Liver (tissue), 9 donors: ENCODE results near the gene OR10A4. TPM values are rescaled to one million over a fixed set of nuclear protein-coding genes. Genes with fewer than 3 reads are reported as not detected.
"Not testable (repeated sequence)": the region's sequence is repeated elsewhere in the genome, so short reads cannot be mapped to it uniquely, and the experiment has no call there.

Experiments
- DNase-seq: peaks from one replicate; pipeline ENCODE4 v3.0.0-alpha.2; 2017; ENCODE audit warnings: low spot score
- H3K27ac ChIP-seq, 2 donors: one replicate each; pipeline ENCODE4 v1.7.0; 2013; ENCODE audit warnings: inconsistent platforms in 2 of 2, low read length in 2 of 2, control low read depth in 1 of 2, low read depth in 1 of 2, mild to moderate bottlenecking in 1 of 2
- H3K27me3 ChIP-seq, 4 donors: one replicate each; pipeline versions ENCODE4 v1.6.1 to v1.7.0; 2013; ENCODE audit warnings: low read length in 3 of 4, inconsistent platforms in 1 of 4, mild to moderate bottlenecking in 1 of 4, moderate library complexity in 1 of 4; ENCODE audit not compliant: control insufficient read depth in 4 of 4, insufficient read depth in 4 of 4
- H3K36me3 ChIP-seq, 4 donors: one replicate each; pipeline versions ENCODE4 v1.6.1 to v1.7.0; 2013; ENCODE audit warnings: low read length in 3 of 4, mild to moderate bottlenecking in 3 of 4, low read depth in 1 of 4, moderate library complexity in 1 of 4; ENCODE audit not compliant: control insufficient read depth in 4 of 4, insufficient read depth in 3 of 4
- H3K4me1 ChIP-seq, 4 donors: one replicate each; pipeline versions ENCODE4 v1.6.1 to v1.7.0; 2013; ENCODE audit warnings: low read length in 3 of 4, mild to moderate bottlenecking in 3 of 4, moderate library complexity in 1 of 4; ENCODE audit not compliant: control insufficient read depth in 4 of 4, insufficient read depth in 4 of 4
- H3K4me3 ChIP-seq, 3 donors: one replicate each; pipeline versions ENCODE4 v1.6.1 to v1.7.0; 2013; ENCODE audit warnings: low read length in 3 of 3, control low read depth in 1 of 3, low read depth in 1 of 3, mild to moderate bottlenecking in 1 of 3
- H3K9ac ChIP-seq, 2 donors: one replicate each; pipeline ENCODE4 v1.7.0; 2013; ENCODE audit warnings: low read length in 2 of 2, mild to moderate bottlenecking in 2 of 2, moderate library complexity in 2 of 2, control low read depth in 1 of 2, low read depth in 1 of 2
- H3K9me3 ChIP-seq, 4 donors: one replicate each; pipeline versions ENCODE4 v1.6.1 to v1.7.0; 2013; ENCODE audit warnings: low read length in 3 of 4; ENCODE audit not compliant: control insufficient read depth in 4 of 4
- EGR1 ChIP-seq, 2 donors: IDR thresholded peaks; 2 replicates each; pipeline ENCODE4 v1.6.1; 2016 to 2018; ENCODE audit warnings: antibody characterized with exemption in 2 of 2, low read depth in 2 of 2
- FOXA1 ChIP-seq: IDR thresholded peaks from 2 replicates; pipeline ENCODE4 v1.6.1; 2016; ENCODE audit warnings: antibody characterized with exemption
- FOXA2 ChIP-seq: IDR thresholded peaks from 2 replicates; pipeline ENCODE4 v1.6.1; 2016; ENCODE audit warnings: antibody characterized with exemption
- HNF4A ChIP-seq, 2 donors: conservative IDR thresholded peaks; 2 replicates each; pipeline ENCODE4 v1.6.1; 2016; ENCODE audit warnings: antibody characterized with exemption in 2 of 2, mild to moderate bottlenecking in 2 of 2
- HNF4G ChIP-seq: IDR thresholded peaks from 2 replicates; pipeline ENCODE4 v1.6.1; 2016; ENCODE audit warnings: antibody characterized with exemption
- JUND ChIP-seq, 2 donors: IDR thresholded peaks; 2 replicates each; pipeline ENCODE4 v1.6.1; 2016; ENCODE audit warnings: antibody characterized with exemption in 2 of 2
- NR2F2 ChIP-seq: IDR thresholded peaks from 2 replicates; pipeline ENCODE4 v1.6.1; 2016; ENCODE audit warnings: antibody characterized with exemption
- RAD21 ChIP-seq, 2 donors: IDR thresholded peaks; 2 replicates each; pipeline ENCODE4 v1.6.1; 2016; ENCODE audit warnings: antibody characterized with exemption in 2 of 2, mild to moderate bottlenecking in 2 of 2
- RXRA ChIP-seq, 2 donors: IDR thresholded peaks; 2 replicates each; pipeline ENCODE4 v1.6.1; 2017 to 2018; ENCODE audit warnings: antibody characterized with exemption in 2 of 2, mild to moderate bottlenecking in 1 of 2
- TAF1 ChIP-seq: conservative IDR thresholded peaks from 2 replicates; pipeline ENCODE4 v1.6.1; 2016; ENCODE audit warnings: antibody characterized with exemption, mild to moderate bottlenecking
- YY1 ChIP-seq: IDR thresholded peaks from 2 replicates; pipeline ENCODE4 v1.6.1; 2016; ENCODE audit warnings: antibody characterized with exemption, mild to moderate bottlenecking
- WGBS: extraction: QIAGEN DNeasy Blood & Tissue Kit; methylation state at CpG from one replicate; pipeline ENCODE4 v1.1.7; 2013; 5-methylcytosine and 5-hydroxymethylcytosine counted together
- polyA plus RNA-seq, 2 donors: library from polyadenylated mRNA; stranded (reverse) in 1 of 2; unstranded in 1 of 2; fragments of 200-250 nt in 1 of 2; fragments of >200 nt in 1 of 2; fragmentation: Nextera tagmentation in 1 of 2; extraction: Ambion mirVana in 1 of 2; gene quantifications; one replicate each; pipeline versions ENCODE4 v1.2.1 to v1.2.3, GENCODE V29; 2013 to 2015
- total RNA-seq, 2 donors: library from RNA; depleted of rRNA; stranded (reverse); fragments of >200 nt; gene quantifications; one replicate each; pipeline ENCODE4 v1.2.3, GENCODE V29; 2014
- TF ChIP-seq, protein P1 (sequence below): fragments of 150-350 bp; IDR thresholded peaks from 2 replicates; pipeline ENCODE4 v1.5.1; 2017; ENCODE audit warnings: improper control_type of control experiment, low read depth, low read length; ENCODE audit not compliant: missing input control
- TF ChIP-seq, protein P2 (sequence below): IDR thresholded peaks from 2 replicates; pipeline ENCODE4 v1.6.1; 2016; ENCODE audit warnings: antibody characterized with exemption
- TF ChIP-seq, protein P3 (sequence below): IDR thresholded peaks from 2 replicates; pipeline ENCODE4 v1.6.1; 2016; ENCODE audit warnings: antibody characterized with exemption
- TF ChIP-seq, protein P4 (sequence below): IDR thresholded peaks from 2 replicates; pipeline ENCODE4 v1.6.1; 2016; ENCODE audit warnings: antibody characterized with exemption, mild to moderate bottlenecking
- donor health status: healthy.
- donor health status: healthy.
- donor health status: healthy.
- donor health status: healthy.
- donor health status: healthy.

Gene OR10A4
- total and polyA plus RNA-seq, 4 donors = not detected

DNA sequence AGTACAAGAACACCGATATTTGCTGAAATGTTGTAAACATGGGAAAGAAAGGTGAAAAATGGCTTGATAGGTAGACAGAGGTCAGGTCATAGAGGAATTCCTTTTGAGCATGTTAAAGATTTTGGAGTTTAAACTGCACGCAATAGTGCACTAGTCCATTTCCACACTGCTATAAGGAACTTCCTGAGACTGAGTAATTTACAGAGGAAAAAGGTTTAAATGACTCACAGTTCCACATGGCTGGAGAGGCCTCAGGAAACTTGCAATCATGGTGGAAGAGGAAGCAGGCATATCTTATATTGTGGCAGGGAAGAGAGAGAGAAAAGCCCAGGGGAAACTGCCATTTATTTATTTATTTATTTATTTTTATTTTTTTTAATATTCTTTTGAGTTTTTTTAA lies 25.9 kb upstream of the OR10A4 start:
- no peaks in the 10 kb centered on the region for H3K27me3 ChIP-seq
- H3K4me1 ChIP-seq = no peaks in the 10 kb centered on the region
- DNase-seq = no peak
- TF ChIP-seq JUND (IDR thresholded peaks at IDR 0.05) (no peak), HNF4G (no peak), YY1 (no peak), EGR1 (IDR thresholded peaks at IDR 0.05; ENCODE audit: low read depth in 2 of 2) (no peak), TAF1 (no peak), RAD21 (IDR thresholded peaks at IDR 0.05) (no peak), HNF4A (conservative IDR thresholded peaks at IDR 0.05) (no peak), RXRA (IDR thresholded peaks at IDR 0.05) (no peak), NR2F2 (no peak), FOXA2 (no peak), FOXA1 (no peak)
- TF ChIP-seq, protein P1, sequence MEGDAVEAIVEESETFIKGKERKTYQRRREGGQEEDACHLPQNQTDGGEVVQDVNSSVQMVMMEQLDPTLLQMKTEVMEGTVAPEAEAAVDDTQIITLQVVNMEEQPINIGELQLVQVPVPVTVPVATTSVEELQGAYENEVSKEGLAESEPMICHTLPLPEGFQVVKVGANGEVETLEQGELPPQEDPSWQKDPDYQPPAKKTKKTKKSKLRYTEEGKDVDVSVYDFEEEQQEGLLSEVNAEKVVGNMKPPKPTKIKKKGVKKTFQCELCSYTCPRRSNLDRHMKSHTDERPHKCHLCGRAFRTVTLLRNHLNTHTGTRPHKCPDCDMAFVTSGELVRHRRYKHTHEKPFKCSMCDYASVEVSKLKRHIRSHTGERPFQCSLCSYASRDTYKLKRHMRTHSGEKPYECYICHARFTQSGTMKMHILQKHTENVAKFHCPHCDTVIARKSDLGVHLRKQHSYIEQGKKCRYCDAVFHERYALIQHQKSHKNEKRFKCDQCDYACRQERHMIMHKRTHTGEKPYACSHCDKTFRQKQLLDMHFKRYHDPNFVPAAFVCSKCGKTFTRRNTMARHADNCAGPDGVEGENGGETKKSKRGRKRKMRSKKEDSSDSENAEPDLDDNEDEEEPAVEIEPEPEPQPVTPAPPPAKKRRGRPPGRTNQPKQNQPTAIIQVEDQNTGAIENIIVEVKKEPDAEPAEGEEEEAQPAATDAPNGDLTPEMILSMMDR = no peak
- TF ChIP-seq, protein P2, sequence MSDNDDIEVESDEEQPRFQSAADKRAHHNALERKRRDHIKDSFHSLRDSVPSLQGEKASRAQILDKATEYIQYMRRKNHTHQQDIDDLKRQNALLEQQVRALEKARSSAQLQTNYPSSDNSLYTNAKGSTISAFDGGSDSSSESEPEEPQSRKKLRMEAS = no peak
- TF ChIP-seq, protein P3, sequence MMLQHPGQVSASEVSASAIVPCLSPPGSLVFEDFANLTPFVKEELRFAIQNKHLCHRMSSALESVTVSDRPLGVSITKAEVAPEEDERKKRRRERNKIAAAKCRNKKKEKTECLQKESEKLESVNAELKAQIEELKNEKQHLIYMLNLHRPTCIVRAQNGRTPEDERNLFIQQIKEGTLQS = no peak
- TF ChIP-seq, protein P4, sequence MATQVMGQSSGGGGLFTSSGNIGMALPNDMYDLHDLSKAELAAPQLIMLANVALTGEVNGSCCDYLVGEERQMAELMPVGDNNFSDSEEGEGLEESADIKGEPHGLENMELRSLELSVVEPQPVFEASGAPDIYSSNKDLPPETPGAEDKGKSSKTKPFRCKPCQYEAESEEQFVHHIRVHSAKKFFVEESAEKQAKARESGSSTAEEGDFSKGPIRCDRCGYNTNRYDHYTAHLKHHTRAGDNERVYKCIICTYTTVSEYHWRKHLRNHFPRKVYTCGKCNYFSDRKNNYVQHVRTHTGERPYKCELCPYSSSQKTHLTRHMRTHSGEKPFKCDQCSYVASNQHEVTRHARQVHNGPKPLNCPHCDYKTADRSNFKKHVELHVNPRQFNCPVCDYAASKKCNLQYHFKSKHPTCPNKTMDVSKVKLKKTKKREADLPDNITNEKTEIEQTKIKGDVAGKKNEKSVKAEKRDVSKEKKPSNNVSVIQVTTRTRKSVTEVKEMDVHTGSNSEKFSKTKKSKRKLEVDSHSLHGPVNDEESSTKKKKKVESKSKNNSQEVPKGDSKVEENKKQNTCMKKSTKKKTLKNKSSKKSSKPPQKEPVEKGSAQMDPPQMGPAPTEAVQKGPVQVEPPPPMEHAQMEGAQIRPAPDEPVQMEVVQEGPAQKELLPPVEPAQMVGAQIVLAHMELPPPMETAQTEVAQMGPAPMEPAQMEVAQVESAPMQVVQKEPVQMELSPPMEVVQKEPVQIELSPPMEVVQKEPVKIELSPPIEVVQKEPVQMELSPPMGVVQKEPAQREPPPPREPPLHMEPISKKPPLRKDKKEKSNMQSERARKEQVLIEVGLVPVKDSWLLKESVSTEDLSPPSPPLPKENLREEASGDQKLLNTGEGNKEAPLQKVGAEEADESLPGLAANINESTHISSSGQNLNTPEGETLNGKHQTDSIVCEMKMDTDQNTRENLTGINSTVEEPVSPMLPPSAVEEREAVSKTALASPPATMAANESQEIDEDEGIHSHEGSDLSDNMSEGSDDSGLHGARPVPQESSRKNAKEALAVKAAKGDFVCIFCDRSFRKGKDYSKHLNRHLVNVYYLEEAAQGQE = no peak
- H3K9ac ChIP-seq = no peak overlapping the region
- no peaks in the 10 kb centered on the region for H3K36me3 ChIP-seq
- no peak overlapping the region for H3K4me3 ChIP-seq
- H3K9me3 ChIP-seq = peaks cover 0 to 6% (median 0%) of the 10 kb centered on the region in 4 donors
- H3K27ac ChIP-seq = no peak overlapping the region
- 86% methylated on average over 2 of the region's 2 CpGs for WGBS

DNA sequence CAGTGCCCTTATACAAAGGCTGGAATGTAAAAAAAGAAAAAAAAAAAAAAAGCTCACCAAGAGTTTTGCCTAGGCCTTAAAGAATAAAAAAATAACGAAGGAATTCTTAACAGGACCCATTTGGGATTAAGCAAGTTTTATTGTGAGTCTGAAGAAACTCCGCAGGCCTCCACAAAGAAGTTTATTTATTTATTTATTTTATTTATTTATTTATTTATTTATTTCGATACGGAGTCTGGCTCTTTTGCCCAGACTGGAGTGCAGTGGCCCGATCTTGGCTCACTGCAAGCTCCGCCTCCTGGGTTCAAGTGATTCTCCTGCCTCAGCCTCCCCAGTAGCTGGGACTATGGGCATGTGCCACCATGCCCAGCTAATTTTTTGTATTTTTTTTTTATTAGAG lies 21.6 kb upstream of the OR10A4 start:
- H3K4me3 ChIP-seq, H3K36me3 ChIP-seq, H3K9ac ChIP-seq, H3K4me1 ChIP-seq, H3K9me3 ChIP-seq, H3K27ac ChIP-seq, H3K27me3 ChIP-seq, DNase-seq: not testable (repeated sequence)
- WGBS = 97% methylated on average over 6 of the region's 6 CpGs
